ENCODE results near the gene JAK1.
"Not testable (repeated sequence)": the region's sequence is repeated elsewhere in the genome, so short reads cannot be mapped to it uniquely, and the experiment has no call there.

The JAK1 gene

GRCh38 chr1:64966158-64966971, at the start of gene JAK1:
Gene JAK1, minus strand, starts transcription at chr1:64966549. Its CDS starts 80,285 bp downstream, at chr1:64886264.
- DNase-seq = peak; percentile 91

DNA sequence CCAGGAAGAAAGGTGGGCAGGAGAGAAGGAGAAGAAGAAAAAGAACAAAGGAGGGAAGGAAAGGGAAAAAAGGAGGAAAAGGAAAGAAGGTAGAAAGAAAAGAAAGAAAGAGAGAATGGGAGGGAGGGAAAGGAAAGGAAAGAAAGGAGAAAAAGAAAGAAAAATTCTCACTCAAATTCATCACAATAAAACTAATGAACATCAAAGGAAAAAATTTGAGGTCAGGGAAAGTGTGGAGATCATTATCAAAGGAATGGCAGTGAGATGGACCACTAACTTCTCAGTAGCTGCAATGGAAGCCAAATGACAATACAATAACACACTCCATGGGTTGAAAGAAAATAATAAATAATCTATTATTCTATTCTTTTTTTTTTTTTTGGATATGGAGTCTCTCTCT, 48.0 kb upstream of the JAK1 start:
- DNase-seq = no peak

GRCh38 chr1:65011983-65012382, 45.6 kb upstream of the JAK1 start:
- DNase-seq = no peak

DNA sequence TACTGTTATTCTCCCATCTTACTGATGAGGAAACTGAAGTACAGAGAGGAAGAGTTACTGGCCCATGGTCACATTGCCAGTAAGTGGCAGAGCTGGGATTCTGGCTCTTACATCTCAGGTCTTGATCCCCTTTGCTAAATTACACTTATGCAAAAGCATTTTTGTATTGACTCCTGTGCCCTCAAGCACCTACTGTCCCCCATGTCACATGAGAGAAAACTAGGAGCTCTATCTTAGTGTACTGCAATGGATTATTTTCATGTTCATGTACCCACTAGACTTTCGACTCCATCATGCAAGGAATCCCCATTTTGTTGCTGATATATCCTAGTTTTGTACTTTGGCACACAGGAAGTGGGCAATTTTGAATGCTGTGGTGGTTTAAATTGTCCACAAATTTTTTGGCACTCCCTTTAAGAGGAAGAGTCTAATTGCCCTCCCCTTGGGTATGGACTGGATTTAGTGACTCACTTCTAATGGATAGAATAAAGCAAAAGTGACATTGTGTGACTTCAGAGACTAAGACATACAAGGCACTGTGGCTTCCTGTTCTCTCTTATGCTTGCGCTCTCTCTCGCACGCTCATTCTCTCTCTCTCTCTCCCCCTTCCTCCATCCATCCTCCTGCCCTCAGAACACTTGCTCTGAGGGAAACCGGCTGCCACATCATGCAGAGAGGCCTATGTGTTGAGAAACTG, 43.5 kb upstream of the JAK1 start:
- no peak for DNase-seq

DNA sequence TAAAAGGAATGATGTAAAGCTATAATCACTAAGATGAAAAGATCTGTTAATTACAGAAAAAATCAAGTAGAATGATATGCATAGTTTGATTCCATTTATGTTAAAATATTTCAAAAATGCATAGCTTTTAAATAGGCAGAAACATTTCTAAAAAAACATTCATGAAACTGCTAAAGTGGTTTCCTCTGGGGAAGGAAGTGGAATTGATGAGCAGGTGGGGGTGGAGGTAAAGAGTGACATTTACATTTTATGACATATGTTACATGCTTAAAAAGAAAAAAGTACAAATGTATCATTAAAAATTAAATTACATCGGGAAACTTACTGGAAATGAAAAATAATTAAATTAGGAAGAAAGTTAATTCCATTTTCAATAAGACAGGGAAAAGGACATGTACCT, 42.8 kb upstream of the JAK1 start:
- DNase-seq = no peak

DNA sequence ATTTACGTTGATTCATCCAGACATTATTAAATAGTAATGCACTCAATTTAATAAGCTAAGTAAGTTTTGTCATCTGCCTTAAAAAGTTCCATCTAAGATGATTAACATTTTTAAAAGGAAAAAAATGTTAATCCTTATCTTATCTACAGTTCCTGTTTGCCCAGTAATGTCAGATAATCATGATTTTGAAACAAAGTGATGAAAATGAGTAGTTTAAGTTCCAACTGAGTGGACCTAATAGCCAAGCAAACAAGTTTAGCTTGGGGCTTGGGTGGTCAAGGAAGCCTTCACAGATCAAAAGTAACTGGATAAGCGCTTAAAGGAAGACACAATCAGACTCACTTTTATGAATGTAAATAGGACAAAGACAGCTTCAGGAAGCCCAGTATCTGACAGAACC, 40.5 kb upstream of the JAK1 start:
- no peak for DNase-seq

DNA sequence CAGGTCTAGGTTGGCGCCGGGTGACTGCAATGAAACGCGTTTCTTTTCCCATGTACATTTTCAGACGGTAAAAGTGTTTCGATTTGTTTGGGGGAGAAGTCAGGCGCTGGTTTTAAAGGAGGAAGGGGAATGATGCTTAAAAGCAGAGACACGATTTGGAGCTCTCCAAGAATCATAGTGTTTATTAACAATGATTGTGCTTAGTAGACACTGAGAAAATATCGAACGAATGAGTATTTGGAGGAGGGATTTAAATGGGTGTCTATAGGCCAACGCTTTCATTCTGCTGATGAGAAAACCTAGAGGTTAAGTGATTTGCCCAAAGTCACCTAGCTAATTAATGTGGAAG, 36.9 kb upstream of the JAK1 start:
- no peak for DNase-seq

DNA sequence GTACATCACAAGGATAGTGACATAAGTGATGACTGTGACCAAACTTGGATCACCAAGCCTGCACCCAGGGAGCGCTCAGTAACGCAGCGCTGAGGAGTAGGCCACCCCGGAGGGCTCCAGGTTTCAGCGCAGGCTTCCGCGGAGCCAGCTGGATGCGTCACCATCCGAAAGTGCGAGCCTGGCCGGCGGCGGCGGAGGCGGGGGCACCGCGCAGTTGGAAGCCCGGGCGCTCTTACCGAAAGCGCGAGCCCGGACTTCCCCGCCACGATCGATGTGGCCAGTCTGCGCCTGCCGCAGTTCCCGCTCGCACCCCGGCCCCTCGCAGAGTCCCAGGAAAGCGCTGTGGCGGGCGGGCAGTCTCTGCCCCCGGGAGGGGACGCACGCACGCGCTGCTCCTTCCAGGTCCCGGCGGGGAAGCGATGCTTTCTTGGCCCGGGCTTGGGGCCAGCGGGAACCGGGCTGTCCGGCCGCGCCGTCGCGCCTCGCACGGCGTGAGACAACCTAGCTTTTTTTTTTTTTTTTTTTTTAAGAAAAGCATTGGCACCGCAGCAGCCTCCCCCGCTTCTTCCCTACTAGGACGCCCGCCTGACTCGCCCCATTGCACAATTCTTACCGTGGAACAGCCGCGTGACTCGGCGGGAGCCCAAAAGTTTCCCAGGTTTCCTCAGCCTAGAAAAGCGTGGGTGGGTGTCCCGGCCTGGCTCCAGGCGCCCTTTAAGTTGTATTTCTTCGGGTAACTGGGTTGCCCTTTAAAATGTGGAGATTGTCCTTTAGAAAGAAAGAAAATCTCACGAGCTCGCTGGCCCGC, 36.4 kb upstream of the JAK1 start:
- peak; percentile 65 for DNase-seq

DNA sequence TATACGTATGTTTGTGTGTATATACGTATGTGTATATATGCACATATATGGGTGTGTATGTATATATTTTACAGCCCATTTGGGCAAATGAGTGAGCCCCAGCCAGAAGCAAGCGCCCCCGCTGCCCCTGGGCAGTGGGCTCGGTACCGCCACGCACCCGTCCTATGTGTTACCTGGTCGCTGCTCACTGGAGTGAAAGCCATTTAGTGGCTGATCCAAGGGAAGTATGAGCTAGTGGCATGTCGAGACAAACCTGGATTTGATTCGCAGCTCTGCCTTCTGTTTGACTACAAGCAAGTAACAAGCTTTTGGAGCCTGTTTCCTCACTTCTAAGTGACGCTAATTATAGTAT, 35.8 kb upstream of the JAK1 start:
- DNase-seq = no peak

DNA sequence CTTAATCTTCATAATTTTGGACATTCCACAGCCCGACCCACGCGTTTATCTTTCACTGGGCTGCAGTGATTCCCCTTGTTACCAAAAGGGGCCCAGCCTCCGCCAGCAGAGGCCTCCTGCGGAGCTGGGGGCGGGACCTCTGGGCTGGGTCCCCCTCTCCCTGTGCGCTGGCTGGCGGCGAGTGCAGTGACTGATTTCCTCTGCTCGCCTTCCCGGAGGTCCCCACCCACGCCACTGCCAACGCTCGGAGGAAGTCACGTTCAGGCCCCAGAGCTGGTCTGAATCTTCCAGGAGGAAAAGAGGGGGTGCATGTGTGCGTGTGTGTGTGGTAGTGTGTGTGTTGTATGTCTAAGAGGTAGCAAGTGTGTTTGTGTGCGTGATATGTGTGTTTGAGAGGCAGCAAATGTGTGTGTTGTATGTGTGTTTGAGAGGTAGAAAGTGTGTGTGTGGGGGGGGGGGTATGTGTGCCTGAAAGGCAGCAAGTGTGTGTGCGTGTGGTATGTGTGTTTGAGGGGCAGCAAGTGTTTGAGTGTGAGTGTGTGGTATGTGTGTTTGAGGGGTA, 35.0 kb upstream of the JAK1 start:
- no peak for DNase-seq

DNA sequence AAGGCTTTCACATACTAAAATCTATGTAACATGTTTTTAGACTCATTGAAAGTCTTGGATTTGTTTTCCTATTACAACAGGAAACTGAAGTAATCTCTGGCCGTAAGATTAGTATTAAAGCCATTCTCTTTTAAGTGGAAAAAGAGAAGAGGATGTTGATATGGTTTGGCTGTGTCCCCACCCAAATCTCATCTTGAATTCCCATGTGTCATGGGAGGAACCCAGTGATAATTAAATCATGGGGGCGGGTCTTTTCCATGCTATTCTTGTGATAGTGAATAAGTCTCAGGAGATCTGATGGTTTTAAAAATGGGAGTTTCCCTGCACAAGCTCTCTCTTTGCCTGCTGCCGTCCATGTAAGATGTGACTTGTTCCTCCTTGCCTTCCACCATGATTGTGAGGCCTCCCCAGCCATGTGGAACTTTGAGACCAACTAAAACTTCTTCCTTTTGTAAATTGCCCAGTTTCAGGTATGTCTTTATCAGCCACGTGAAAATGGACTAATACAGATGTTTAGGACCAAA, 32.1 kb upstream of the JAK1 start:
- not testable (repeated sequence) for DNase-seq

GRCh38 chr1:64996541-64997257, 30.4 kb upstream of the JAK1 start:
- DNase-seq = no peak

GRCh38 chr1:64995316-64995715, 29.0 kb upstream of the JAK1 start:
- DNase-seq = no peak

- DNase-seq = no peak
These were observed 20.8 kb upstream of the JAK1 start for GRCh38 chr1:64986903-64987871.

GRCh38 chr1:64984737-64985136, 18.4 kb upstream of the JAK1 start:
- no peak for DNase-seq

GRCh38 chr1:64984106-64984505, 17.8 kb upstream of the JAK1 start:
- no peak for DNase-seq

DNA sequence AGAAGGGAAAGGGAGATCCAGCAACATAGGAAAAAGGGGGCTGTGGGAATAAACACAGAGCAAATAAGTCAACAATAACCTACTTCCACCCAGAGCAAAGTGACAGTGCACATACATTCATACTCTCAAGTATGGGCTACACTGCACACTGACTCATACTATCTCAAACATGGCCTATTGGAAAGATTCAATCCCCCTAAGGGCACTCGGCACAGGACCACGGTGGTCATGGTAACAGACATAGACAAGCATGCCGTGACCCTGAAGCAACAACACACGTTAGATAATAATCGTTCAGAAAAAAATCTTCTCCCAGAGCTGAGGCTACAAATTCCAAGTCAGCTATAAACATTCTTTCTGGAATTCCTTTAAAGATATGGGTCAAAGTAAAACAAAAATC, 16.8 kb upstream of the JAK1 start:
- no peak for DNase-seq

- no peak for DNase-seq
These were observed 15.5 kb upstream of the JAK1 start for GRCh38 chr1:64981601-64982533.

DNA sequence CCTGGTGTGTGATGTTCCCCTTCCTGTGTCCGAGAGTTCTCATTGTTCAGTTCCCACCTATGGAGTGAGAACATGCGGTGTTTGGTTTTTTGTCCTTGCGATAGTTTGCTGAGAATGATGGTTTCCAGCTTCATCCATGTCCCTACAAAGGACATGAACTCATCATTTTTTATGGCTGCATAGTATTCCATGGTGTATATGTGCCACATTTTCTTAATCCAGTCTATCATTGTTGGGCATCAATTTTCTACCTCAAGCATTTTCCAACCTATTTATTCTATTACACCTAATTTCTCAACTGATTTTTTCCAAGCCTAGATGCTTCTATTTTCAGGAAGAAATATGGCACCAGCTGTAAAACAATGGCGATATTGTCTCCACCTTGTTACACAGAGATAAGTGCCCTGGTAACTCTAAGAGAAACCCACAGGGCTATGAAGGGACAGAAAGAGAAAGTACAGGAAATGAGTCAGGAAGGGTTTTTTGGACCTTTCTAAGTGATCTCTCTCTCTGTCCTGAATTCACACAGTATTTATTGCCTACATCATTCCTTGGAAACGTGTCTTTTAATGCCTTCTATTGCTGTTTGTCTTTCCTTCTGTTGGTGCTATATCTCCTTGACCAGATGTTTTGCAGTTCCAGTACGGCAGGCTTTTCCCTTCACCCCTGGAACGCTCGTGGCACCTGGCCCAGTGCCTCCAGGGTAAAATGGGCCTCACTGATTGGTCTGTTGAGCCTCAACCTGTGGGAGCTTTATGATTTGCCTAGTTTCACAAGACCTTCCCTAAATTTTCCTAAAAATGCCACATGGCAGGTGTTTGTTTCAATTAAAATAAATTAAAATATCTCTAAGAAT, 14.6 kb upstream of the JAK1 start:
- no peak for DNase-seq

All from NCI-H2029 (cell line).